T follicular helper cell (primary cell): ENCODE measurements around the gene CCL17.
"Not testable (repeated sequence)": the region's sequence is repeated elsewhere in the genome, so short reads cannot be mapped to it uniquely, and the experiment has no call there.

Source experiments
- DNase-seq: peaks from one replicate; pipeline ENCODE4 v3.0.0-alpha.2; 2020; ENCODE audit warnings: low read depth

CCL17 gene

GRCh38 chr16:57432989-57433388, 28.4 kb downstream of the CCL17 start:
- no peak for DNase-seq

GRCh38 chr16:57434003-57434402, 29.4 kb downstream of the CCL17 start:
- DNase-seq, result no peak

GRCh38 chr16:57435838-57436237, 31.3 kb downstream of the CCL17 start:
- DNase-seq, result no peak

- DNase-seq, result not testable (repeated sequence)
Observed at GRCh38 chr16:57439947-57440346, 35.4 kb downstream of the CCL17 start.

- DNase-seq, result not testable (repeated sequence)
Observed at GRCh38 chr16:57440551-57440950, 36.0 kb downstream of the CCL17 start.

GRCh38 chr16:57444711-57445110, 40.1 kb downstream of the CCL17 start:
- DNase-seq, result no peak

- DNase-seq, result no peak
Observed at GRCh38 chr16:57445510-57445909, 40.9 kb downstream of the CCL17 start.

- no peak for DNase-seq
Observed at GRCh38 chr16:57446531-57447185, 42.1 kb downstream of the CCL17 start.

GRCh38 chr16:57447186-57447962, 42.8 kb downstream of the CCL17 start, which contains the start of the genes CIAPIN1 and COQ9:
TSS of gene CIAPIN1 (minus strand) at chr16:57447385. CDS start at chr16:57440928, 6,457 bp downstream.
TSS of gene COQ9 (plus strand) at chr16:57447479. CDS start at chr16:57447506, 27 bp downstream.
- peak; percentile 92 for DNase-seq

GRCh38 chr16:57452021-57452420, 47.5 kb downstream of the CCL17 start:
- DNase-seq, result no peak

GRCh38 chr16:57462209-57462977, 57.8 kb downstream of the CCL17 start, which contains the start of gene POLR2C:
TSS of gene POLR2C (plus strand) at chr16:57462679. CDS start at chr16:57462725, 46 bp downstream.
- peak; percentile 89 for DNase-seq

- DNase-seq, result no peak
Observed at GRCh38 chr16:57462978-57463362, 58.4 kb downstream of the CCL17 start.

- no peak for DNase-seq
Observed at GRCh38 chr16:57464523-57464922, 60.0 kb downstream of the CCL17 start.
